Ovary (tissue), 9 donors: ENCODE results near the gene SLC7A14. TPM values are rescaled to one million over a fixed set of nuclear protein-coding genes. Genes with fewer than 3 reads are reported as not detected.

Experiments
- DNase-seq, 5 donors: peaks; one replicate each; pipeline ENCODE4 v3.0.0-alpha.2; 2019 to 2020
- H3K27ac ChIP-seq, 2 donors: fragments of 200-600 bp; one replicate each; pipeline versions ENCODE4 v1.5.1 to v1.8.0; 2019 to 2022
- H3K27me3 ChIP-seq: fragments of 200-600 bp; one replicate; pipeline ENCODE4 v1.8.0; 2022
- H3K36me3 ChIP-seq: fragments of 200-600 bp; sonication (generic); one replicate; pipeline ENCODE4 v1.5.1; 2019
- H3K4me1 ChIP-seq: one replicate; pipeline ENCODE4 v1.8.1; 2013; ENCODE audit warnings: mild to moderate bottlenecking, moderate library complexity; ENCODE audit not compliant: insufficient read depth
- H3K4me3 ChIP-seq: fragments of 200-600 bp; sonication (generic); one replicate; pipeline ENCODE4 v1.5.1; 2017
- H3K9me3 ChIP-seq, 2 donors: fragments of 200-600 bp in 1 of 2; sonication (generic) in 1 of 2; one replicate each; pipeline versions ENCODE4 v1.5.1 to v1.8.1; 2013 to 2019; ENCODE audit warnings: mild to moderate bottlenecking in 1 of 2, moderate library complexity in 1 of 2
- EP300 ChIP-seq: sonication (generic); formaldehyde crosslinking; IDR thresholded peaks from one replicate; pipeline ENCODE4 v1.6.1; 2017; ENCODE audit warnings: antibody characterized with exemption
- POLR2A ChIP-seq: fragments of 450-650 bp; IDR thresholded peaks from one replicate; pipeline ENCODE4 v1.6.1; 2017; ENCODE audit warnings: antibody characterized with exemption, mild to moderate bottlenecking, moderate library complexity
- WGBS, 3 donors: extraction: QIAGEN DNeasy Blood & Tissue Kit in 1 of 3; methylation state at CpG; one replicate each; pipeline versions ENCODE4 v1.1.5 to v1.1.7; 2013 to 2017; 5-methylcytosine and 5-hydroxymethylcytosine counted together
- intact Hi-C, 4 donors: fragments of 100-400 bp; cut with DNase I; formaldehyde crosslinking; loops; one replicate each; pipeline versions ENCODE4 v1.11.0 to v1.15.1; 2022 to 2023
- polyA plus RNA-seq, 2 donors: library from polyadenylated mRNA; stranded (reverse); fragments of 200-250 nt in 1 of 2; fragments of 350-450 nt in 1 of 2; fragmentation: Illumina TruSeq in 1 of 2; extraction: RNeasy Lipid Tissue Mini Kit (QIAGEN cat#74804) in 1 of 2; gene quantifications; one replicate each; pipeline ENCODE4 v1.2.3, GENCODE V29; 2013 to 2014
- total RNA-seq, 7 donors: library from RNA; depleted of rRNA in 2 of 7; stranded (reverse); fragments of >200 nt in 2 of 7; fragmentation: NEBNext Ultra II Directional in 3 of 7; extraction: Animal tissue kit (Norgen Biotek cat#: 25700) in 3 of 7; gene quantifications; one replicate each; pipeline versions ENCODE4 v1.1.0 to v1.2.4, GENCODE V29; 2016 to 2023
- TF ChIP-seq, protein P1 (sequence below), 3 donors: fragments of 450-650 bp in 2 of 3; fragments of 200-600 bp in 1 of 3; IDR thresholded peaks; one replicate each; pipeline versions ENCODE4 v1.5.1 to v1.8.0; 2016 to 2022; ENCODE audit warnings: antibody characterized with exemption in 3 of 3, mild to moderate bottlenecking in 1 of 3
- donor health status: DM: no; HTN: no; CAD: no; lungs with moderate emphysema.
- donor health status: DM: no; HTN: no; CAD: no.
- donor health status: Bipolar disorder and iron deficiency.
- donor health status: DM: yes; HTN: yes; CAD: no.
- donor health status: DM: no; HTN: no; CAD: no.
- donor health status: DM: yes; HTN: yes; CAD: no.

SLC7A14 gene
- total and polyA plus RNA-seq, 9 donors = under 0.01 to 0.20 (median 0.03) TPM; not detected in 2

DNA sequence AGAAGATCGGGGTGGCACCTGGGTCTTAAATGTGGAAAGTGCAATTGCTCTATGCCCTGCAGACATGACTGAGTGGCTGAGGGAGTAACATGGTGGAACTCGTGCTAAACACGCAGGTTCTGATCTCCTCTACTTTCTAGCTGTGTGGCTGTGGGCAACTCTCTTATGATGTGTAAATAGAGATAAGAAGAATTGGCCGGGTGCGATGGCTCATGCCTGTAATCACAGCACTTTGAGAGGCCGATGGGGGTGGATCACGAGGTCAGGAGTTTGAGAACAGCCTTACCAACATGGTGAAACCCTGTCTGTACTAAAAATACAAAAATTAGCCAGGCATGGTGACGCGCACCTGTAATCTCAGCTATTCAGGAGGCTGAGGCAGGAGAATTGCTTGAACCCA, 99.5 kb downstream of the SLC7A14 start:
- H3K36me3 ChIP-seq = no peaks in the 10 kb centered on the region
- H3K4me1 ChIP-seq = no peaks in the 10 kb centered on the region
- H3K4me3 ChIP-seq = no peak overlapping the region
- TF ChIP-seq POLR2A (no peak), EP300 (no peak)
- TF ChIP-seq, protein P1, sequence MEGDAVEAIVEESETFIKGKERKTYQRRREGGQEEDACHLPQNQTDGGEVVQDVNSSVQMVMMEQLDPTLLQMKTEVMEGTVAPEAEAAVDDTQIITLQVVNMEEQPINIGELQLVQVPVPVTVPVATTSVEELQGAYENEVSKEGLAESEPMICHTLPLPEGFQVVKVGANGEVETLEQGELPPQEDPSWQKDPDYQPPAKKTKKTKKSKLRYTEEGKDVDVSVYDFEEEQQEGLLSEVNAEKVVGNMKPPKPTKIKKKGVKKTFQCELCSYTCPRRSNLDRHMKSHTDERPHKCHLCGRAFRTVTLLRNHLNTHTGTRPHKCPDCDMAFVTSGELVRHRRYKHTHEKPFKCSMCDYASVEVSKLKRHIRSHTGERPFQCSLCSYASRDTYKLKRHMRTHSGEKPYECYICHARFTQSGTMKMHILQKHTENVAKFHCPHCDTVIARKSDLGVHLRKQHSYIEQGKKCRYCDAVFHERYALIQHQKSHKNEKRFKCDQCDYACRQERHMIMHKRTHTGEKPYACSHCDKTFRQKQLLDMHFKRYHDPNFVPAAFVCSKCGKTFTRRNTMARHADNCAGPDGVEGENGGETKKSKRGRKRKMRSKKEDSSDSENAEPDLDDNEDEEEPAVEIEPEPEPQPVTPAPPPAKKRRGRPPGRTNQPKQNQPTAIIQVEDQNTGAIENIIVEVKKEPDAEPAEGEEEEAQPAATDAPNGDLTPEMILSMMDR (IDR thresholded peaks at IDR 0.05) = no peak
- no peak overlapping the region for H3K27ac ChIP-seq
- H3K9me3 ChIP-seq = no peaks in the 10 kb centered on the region
- WGBS, 3 donors = 91 to 99% (median 93%) methylated on average over 9 of the region's 9 CpGs
- intact Hi-C loops = no loop called here
- no peak for DNase-seq
- no peaks in the 10 kb centered on the region for H3K27me3 ChIP-seq

- H3K27ac ChIP-seq = no peak overlapping the region
- no peaks in the 10 kb centered on the region for H3K4me1 ChIP-seq
- no peak for DNase-seq
- H3K4me3 ChIP-seq = no peak overlapping the region
- no peaks in the 10 kb centered on the region for H3K36me3 ChIP-seq
- 89 to 93% (median 90%) methylated on average over 4 of the region's 4 CpGs for WGBS, 3 donors
- no peaks in the 10 kb centered on the region for H3K9me3 ChIP-seq
- intact Hi-C loops = no loop called here
- TF ChIP-seq, protein P1 (IDR thresholded peaks at IDR 0.05) = no peak
- TF ChIP-seq EP300 (no peak), POLR2A (no peak)
- H3K27me3 ChIP-seq = no peaks in the 10 kb centered on the region
Measured at GRCh38 chr3:170485696-170486095, 100.2 kb downstream of the SLC7A14 start.

GRCh38 chr3:170485294-170485693, 100.6 kb downstream of the SLC7A14 start:
- no peaks in the 10 kb centered on the region for H3K9me3 ChIP-seq
- intact Hi-C loops = no loop called here
- WGBS, 3 donors = 69 to 85% (median 70%) methylated on average over 3 of the region's 3 CpGs
- no peak overlapping the region for H3K27ac ChIP-seq
- no peak overlapping the region for H3K4me3 ChIP-seq
- DNase-seq = no peak
- H3K36me3 ChIP-seq = no peaks in the 10 kb centered on the region
- H3K27me3 ChIP-seq = no peaks in the 10 kb centered on the region
- TF ChIP-seq, protein P1 (IDR thresholded peaks at IDR 0.05) = no peak
- TF ChIP-seq POLR2A (no peak), EP300 (no peak)
- H3K4me1 ChIP-seq = no peaks in the 10 kb centered on the region

DNA sequence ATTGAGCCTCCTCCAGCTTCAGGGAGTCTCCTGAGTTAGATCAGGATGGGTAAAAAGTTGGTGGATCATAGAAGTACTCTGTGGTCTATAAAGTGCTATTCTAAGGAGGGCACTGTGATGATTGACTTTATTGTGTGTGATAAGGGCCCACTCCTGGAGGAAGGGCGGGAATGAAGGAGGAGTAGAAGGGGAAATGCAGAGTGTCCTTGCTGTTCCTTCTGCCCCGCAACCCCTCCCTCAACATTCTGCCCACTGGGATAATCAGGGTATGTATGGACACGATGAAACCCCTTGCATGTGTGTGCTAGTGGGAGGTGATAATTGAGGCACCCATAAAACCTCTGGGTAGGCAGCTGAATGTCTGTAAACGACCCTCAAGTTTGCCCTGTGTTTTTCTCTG, 101.0 kb downstream of the SLC7A14 start:
- Histone ChIP-seq H3K4me3 (no peak overlapping the region), H3K9me3 (no peaks in the 10 kb centered on the region), H3K27me3 (no peaks in the 10 kb centered on the region), H3K4me1 (no peaks in the 10 kb centered on the region), H3K27ac (no peak overlapping the region), H3K36me3 (no peaks in the 10 kb centered on the region)
- 82 to 87% (median 84%) methylated on average over 4 of the region's 4 CpGs for WGBS, 3 donors
- DNase-seq = no peak
- TF ChIP-seq, protein P1 (IDR thresholded peaks at IDR 0.05) = no peak
- TF ChIP-seq EP300 (no peak), POLR2A (no peak)
- intact Hi-C loops = no loop called here
